Measurements from ENCODE around the gene THSD4. TPM values are rescaled to one million over a fixed set of nuclear protein-coding genes. Genes with fewer than 3 reads are reported as not detected.

THSD4 gene
- polyA plus RNA-seq, 1 donor from 2014 or later, result 0.46 TPM

DNA sequence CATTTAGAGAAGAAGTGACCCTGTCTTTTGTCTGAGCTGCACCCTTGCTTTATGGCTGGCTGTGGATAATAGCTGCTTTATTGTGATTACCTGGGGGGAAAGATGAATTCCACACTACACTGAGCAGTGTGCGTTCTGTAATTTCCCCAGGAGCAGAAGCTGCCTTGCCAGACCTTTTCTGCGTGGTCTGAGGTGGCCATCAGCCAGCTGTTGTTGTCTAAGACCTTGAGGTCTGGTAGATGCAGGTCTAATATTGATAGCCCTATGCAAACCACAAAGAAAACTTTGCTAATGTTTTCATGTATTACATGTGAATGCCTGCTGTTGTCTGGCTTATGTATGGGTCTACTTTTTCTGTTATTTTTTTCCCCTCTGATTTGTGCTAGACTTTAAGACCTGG is 144.6 kb downstream of the THSD4 start:
- Histone ChIP-seq H3K36me3 (ENCODE audit: insufficient read depth, low read length) (no peaks in the 10 kb centered on the region), H3K9ac (ENCODE audit: low read length) (no peak overlapping the region), H3K27me3 (ENCODE audit: insufficient read depth, low read depth, low read length) (no peaks in the 10 kb centered on the region), H3F3A (ENCODE audit: insufficient read depth, low read length, poor library complexity, severe bottlenecking) (no peaks in the 10 kb centered on the region), H3K9me3 (ENCODE audit: low read length) (no peaks in the 10 kb centered on the region), H2AFZ (ENCODE audit: low read depth, low read length) (no peak overlapping the region), H3K4me2 (ENCODE audit: low read length) (no peak overlapping the region), H3K4me3 (ENCODE audit: low read length) (no peak overlapping the region), H3K79me2 (replicated peaks; ENCODE audit: insufficient read depth, low read length) (no peaks in the 10 kb centered on the region), H3K9me2 (ENCODE audit: insufficient read depth, low read length) (no peaks in the 10 kb centered on the region), H3K27ac (ENCODE audit: low read length) (no peak overlapping the region), H4K20me1 (ENCODE audit: insufficient read depth) (no peaks in the 10 kb centered on the region)
- no peak for TF ChIP-seq EZH2 (IDR thresholded peaks at IDR 0.05; ENCODE audit: borderline replicate concordance, insufficient read depth, low read length, poor library complexity, severe bottlenecking)
- no peak for TF ChIP-seq RAD21 (conservative IDR thresholded peaks at IDR 0.05)
- no peak for TF ChIP-seq TAF1 (IDR thresholded peaks at IDR 0.05; ENCODE audit: low read depth)
- TF ChIP-seq, protein P1, sequence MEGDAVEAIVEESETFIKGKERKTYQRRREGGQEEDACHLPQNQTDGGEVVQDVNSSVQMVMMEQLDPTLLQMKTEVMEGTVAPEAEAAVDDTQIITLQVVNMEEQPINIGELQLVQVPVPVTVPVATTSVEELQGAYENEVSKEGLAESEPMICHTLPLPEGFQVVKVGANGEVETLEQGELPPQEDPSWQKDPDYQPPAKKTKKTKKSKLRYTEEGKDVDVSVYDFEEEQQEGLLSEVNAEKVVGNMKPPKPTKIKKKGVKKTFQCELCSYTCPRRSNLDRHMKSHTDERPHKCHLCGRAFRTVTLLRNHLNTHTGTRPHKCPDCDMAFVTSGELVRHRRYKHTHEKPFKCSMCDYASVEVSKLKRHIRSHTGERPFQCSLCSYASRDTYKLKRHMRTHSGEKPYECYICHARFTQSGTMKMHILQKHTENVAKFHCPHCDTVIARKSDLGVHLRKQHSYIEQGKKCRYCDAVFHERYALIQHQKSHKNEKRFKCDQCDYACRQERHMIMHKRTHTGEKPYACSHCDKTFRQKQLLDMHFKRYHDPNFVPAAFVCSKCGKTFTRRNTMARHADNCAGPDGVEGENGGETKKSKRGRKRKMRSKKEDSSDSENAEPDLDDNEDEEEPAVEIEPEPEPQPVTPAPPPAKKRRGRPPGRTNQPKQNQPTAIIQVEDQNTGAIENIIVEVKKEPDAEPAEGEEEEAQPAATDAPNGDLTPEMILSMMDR (IDR thresholded peaks at IDR 0.05; ENCODE audit: poor library complexity, severe bottlenecking), result no peak
- no peak for TF ChIP-seq SMC3 (conservative IDR thresholded peaks at IDR 0.05; ENCODE audit: poor library complexity)

DNA sequence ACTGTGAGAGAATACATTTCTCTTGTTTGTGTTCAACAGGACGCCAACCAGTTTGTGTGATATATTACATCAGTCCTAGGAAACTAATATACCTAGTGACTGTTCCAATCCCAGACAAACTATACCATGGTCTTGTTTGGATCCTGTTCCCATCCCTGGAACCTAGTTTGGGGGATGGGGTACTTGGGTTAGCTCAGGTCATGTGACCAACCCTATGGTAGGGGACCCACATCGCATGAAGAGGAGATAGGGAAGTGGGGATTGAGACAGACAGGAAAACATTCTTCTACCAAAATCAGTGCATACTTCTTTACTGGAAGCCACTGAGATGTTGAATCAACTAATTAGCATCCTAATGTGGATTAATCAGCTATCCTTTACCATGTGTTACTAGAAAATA is 146.1 kb downstream of the THSD4 start:
- no peak overlapping the region for H2AFZ ChIP-seq (ENCODE audit: low read depth, low read length)
- TF ChIP-seq RAD21 (conservative IDR thresholded peaks at IDR 0.05) (no peak), TAF1 (IDR thresholded peaks at IDR 0.05; ENCODE audit: low read depth) (no peak), EZH2 (IDR thresholded peaks at IDR 0.05; ENCODE audit: borderline replicate concordance, insufficient read depth, low read length, poor library complexity, severe bottlenecking) (no peak), SMC3 (conservative IDR thresholded peaks at IDR 0.05; ENCODE audit: poor library complexity) (no peak)
- TF ChIP-seq, protein P2, sequence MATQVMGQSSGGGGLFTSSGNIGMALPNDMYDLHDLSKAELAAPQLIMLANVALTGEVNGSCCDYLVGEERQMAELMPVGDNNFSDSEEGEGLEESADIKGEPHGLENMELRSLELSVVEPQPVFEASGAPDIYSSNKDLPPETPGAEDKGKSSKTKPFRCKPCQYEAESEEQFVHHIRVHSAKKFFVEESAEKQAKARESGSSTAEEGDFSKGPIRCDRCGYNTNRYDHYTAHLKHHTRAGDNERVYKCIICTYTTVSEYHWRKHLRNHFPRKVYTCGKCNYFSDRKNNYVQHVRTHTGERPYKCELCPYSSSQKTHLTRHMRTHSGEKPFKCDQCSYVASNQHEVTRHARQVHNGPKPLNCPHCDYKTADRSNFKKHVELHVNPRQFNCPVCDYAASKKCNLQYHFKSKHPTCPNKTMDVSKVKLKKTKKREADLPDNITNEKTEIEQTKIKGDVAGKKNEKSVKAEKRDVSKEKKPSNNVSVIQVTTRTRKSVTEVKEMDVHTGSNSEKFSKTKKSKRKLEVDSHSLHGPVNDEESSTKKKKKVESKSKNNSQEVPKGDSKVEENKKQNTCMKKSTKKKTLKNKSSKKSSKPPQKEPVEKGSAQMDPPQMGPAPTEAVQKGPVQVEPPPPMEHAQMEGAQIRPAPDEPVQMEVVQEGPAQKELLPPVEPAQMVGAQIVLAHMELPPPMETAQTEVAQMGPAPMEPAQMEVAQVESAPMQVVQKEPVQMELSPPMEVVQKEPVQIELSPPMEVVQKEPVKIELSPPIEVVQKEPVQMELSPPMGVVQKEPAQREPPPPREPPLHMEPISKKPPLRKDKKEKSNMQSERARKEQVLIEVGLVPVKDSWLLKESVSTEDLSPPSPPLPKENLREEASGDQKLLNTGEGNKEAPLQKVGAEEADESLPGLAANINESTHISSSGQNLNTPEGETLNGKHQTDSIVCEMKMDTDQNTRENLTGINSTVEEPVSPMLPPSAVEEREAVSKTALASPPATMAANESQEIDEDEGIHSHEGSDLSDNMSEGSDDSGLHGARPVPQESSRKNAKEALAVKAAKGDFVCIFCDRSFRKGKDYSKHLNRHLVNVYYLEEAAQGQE (IDR thresholded peaks at IDR 0.05; ENCODE audit: borderline replicate concordance), result no peak
- TF ChIP-seq, protein P1 (IDR thresholded peaks at IDR 0.05; ENCODE audit: poor library complexity, severe bottlenecking), result no peak

More for the DNA sequence above, 146.1 kb downstream of the THSD4 start:
- Histone ChIP-seq H3F3A (ENCODE audit: insufficient read depth, low read length, poor library complexity, severe bottlenecking) (no peaks in the 10 kb centered on the region), H3K4me2 (ENCODE audit: low read length) (no peak overlapping the region), H3K36me3 (ENCODE audit: insufficient read depth, low read length) (no peaks in the 10 kb centered on the region), H4K20me1 (ENCODE audit: insufficient read depth) (no peaks in the 10 kb centered on the region), H3K27ac (ENCODE audit: low read length) (no peak overlapping the region), H3K9me2 (ENCODE audit: insufficient read depth, low read length) (no peaks in the 10 kb centered on the region), H3K9ac (ENCODE audit: low read length) (no peak overlapping the region), H3K79me2 (replicated peaks; ENCODE audit: insufficient read depth, low read length) (no peaks in the 10 kb centered on the region), H3K4me3 (ENCODE audit: low read length) (no peak overlapping the region), H3K27me3 (ENCODE audit: insufficient read depth, low read depth, low read length) (no peaks in the 10 kb centered on the region), H3K9me3 (ENCODE audit: low read length) (no peaks in the 10 kb centered on the region)

Data from neural cell (in vitro differentiated cells).